SU-DHL-6 (cell line): ENCODE results near the gene OR5AR1.

Experiments used
- EZH2phosphoT487 ChIP-seq: fragments of 200-600 bp; sonication (generic), shearing (Covaris generic); conservative IDR thresholded peaks from 2 replicates; pipeline ENCODE4 v1.6.1; 2018; ENCODE audit warnings: mild to moderate bottlenecking, antibody characterized with exemption, low read length, moderate library complexity, mixed read lengths
- TF ChIP-seq, protein P1 (sequence below): fragments of 200-600 bp; sonication (generic); IDR thresholded peaks from one replicate; pipeline ENCODE4 v1.5.1; 2017; ENCODE audit warnings: antibody characterized with exemption, mild to moderate bottlenecking, low read length, moderate library complexity; ENCODE audit not compliant: insufficient read depth, poor library complexity, severe bottlenecking

DNA sequence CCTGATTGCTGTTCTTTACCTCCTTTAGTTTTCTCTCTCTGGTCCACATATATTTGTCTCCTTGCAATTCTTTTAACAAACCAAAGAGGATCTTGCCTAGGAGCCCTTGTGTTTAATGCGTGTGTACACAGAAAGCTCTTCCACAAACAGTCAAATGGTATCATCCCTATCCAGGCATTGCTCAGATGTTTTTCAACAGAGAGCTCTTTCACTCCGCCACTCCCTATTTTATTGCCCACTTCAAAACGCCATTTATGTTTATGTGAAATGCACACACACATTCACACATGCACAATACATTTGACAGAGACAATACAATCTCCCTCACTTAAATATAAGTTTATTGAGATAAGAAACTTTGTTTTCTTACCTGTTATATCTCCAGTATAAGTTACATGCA lies 26.0 kb upstream of the OR5AR1 start:
- TF ChIP-seq, protein P1, sequence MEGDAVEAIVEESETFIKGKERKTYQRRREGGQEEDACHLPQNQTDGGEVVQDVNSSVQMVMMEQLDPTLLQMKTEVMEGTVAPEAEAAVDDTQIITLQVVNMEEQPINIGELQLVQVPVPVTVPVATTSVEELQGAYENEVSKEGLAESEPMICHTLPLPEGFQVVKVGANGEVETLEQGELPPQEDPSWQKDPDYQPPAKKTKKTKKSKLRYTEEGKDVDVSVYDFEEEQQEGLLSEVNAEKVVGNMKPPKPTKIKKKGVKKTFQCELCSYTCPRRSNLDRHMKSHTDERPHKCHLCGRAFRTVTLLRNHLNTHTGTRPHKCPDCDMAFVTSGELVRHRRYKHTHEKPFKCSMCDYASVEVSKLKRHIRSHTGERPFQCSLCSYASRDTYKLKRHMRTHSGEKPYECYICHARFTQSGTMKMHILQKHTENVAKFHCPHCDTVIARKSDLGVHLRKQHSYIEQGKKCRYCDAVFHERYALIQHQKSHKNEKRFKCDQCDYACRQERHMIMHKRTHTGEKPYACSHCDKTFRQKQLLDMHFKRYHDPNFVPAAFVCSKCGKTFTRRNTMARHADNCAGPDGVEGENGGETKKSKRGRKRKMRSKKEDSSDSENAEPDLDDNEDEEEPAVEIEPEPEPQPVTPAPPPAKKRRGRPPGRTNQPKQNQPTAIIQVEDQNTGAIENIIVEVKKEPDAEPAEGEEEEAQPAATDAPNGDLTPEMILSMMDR = no peak
- no peak for TF ChIP-seq EZH2phosphoT487
